DND-41 (cell line): ENCODE results near the gene NOXA1.

Source experiments
- ATAC-seq: fragments of 200-7000 bp; cut with Tn5 transposase; 3 replicates; pipeline ENCODE4 v1.9.1; 2021; ENCODE audit warnings: low read depth; ENCODE audit not compliant: insufficient read depth
- DNase-seq: peaks from one replicate; pipeline ENCODE4 v3.0.0-alpha.2; 2020
- H2AFZ ChIP-seq: 2 replicates; pipeline ENCODE4 v1.6.0; 2012; ENCODE audit warnings: low read depth, low read length
- H3K27ac ChIP-seq: 2 replicates; pipeline ENCODE4 v1.5.1; 2012; ENCODE audit warnings: low read length, inconsistent platforms
- H3K27me3 ChIP-seq: fragments of 200-600 bp; sonication (generic); 2 replicates; pipeline ENCODE4 v1.6.0; 2012; ENCODE audit warnings: low read length, mild to moderate bottlenecking, inconsistent platforms; ENCODE audit not compliant: insufficient read depth, poor library complexity
- H3K36me3 ChIP-seq: 2 replicates; pipeline ENCODE4 v1.5.1; 2012; ENCODE audit warnings: low read length, inconsistent platforms; ENCODE audit not compliant: insufficient read depth
- H3K4me1 ChIP-seq: 2 replicates; pipeline ENCODE4 v1.5.1; 2012; ENCODE audit warnings: mild to moderate bottlenecking, low read length; ENCODE audit not compliant: insufficient read depth
- H3K4me2 ChIP-seq: 2 replicates; pipeline ENCODE4 v1.6.0; 2012; ENCODE audit warnings: mild to moderate bottlenecking, moderate library complexity, low read length, inconsistent platforms; ENCODE audit not compliant: insufficient read depth
- H3K4me3 ChIP-seq, 2 experiments: fragments of 200-600 bp in 1 of 2; shearing (Covaris generic) in 1 of 2; 2 replicates each; pipeline ENCODE4 v1.5.1; 2012 to 2016; ENCODE audit warnings: inconsistent platforms in 2 of 2, low read length in 2 of 2, mild to moderate bottlenecking in 2 of 2, low read depth in 1 of 2, moderate library complexity in 1 of 2
- H3K79me2 ChIP-seq: 2 replicates; pipeline ENCODE4 v1.6.0; 2012; ENCODE audit warnings: low read length, inconsistent platforms; ENCODE audit not compliant: insufficient read depth
- H3K9ac ChIP-seq: 2 replicates; pipeline ENCODE4 v1.6.0; 2012; ENCODE audit warnings: low read depth, mild to moderate bottlenecking, inconsistent platforms, low read length, moderate library complexity
- H3K9me3 ChIP-seq: 2 replicates; pipeline ENCODE4 v1.5.1; 2012; ENCODE audit warnings: low read length, moderate library complexity, mild to moderate bottlenecking, inconsistent platforms; ENCODE audit not compliant: insufficient read depth, severe bottlenecking
- H4K20me1 ChIP-seq: 2 replicates; pipeline ENCODE4 v1.6.0; 2012; ENCODE audit warnings: low read length; ENCODE audit not compliant: insufficient read depth
- EZH2 ChIP-seq: IDR thresholded peaks from 3 replicates; pipeline ENCODE4 v1.6.1; 2012; ENCODE audit warnings: borderline replicate concordance, low read depth, mild to moderate bottlenecking, moderate library complexity, low read length, inconsistent platforms; ENCODE audit not compliant: severe bottlenecking
- TF ChIP-seq, protein P1 (sequence below): IDR thresholded peaks from 2 replicates; pipeline ENCODE4 v1.5.1; 2012; ENCODE audit warnings: borderline replicate concordance, low read length, moderate library complexity, mild to moderate bottlenecking; ENCODE audit not compliant: poor library complexity, severe bottlenecking; ENCODE audit errors: extremely low read depth

NOXA1 gene

DNA sequence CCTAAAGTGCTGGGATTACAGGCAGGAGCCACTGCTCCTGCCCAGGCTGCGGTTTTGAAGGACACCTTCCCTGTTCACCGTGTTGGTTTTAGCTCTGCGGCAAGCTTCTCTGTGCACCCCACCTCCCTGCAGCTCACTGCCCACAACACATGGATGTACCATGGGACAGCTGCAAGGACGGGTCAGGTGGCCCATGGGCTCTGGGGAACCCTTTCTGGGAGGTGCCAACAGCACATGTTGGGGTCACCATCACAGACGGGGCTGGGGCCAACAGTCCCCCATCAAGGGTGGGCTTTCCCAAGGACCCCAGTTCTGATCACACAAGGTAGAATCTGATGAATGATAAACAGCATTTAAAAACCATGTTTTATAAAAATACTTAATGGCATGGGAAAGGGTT is 7.7 kb upstream of the NOXA1 start:
- no peaks in the 10 kb centered on the region for H3K9me3 ChIP-seq
- no peaks in the 10 kb centered on the region for H3K36me3 ChIP-seq
- DNase-seq (no peak), ATAC-seq (no peak)
- H3K27me3 ChIP-seq: no peaks in the 10 kb centered on the region
- no peak overlapping the region for H3K9ac ChIP-seq
- H3K79me2 ChIP-seq: no peaks in the 10 kb centered on the region
- H3K27ac ChIP-seq: no peak overlapping the region
- no peaks in the 10 kb centered on the region for H3K4me1 ChIP-seq
- H3K4me2 ChIP-seq: no peak overlapping the region
- H2AFZ ChIP-seq: no peak overlapping the region
- no peak overlapping the region for H3K4me3 ChIP-seq
- no peak for TF ChIP-seq EZH2
- TF ChIP-seq, protein P1, sequence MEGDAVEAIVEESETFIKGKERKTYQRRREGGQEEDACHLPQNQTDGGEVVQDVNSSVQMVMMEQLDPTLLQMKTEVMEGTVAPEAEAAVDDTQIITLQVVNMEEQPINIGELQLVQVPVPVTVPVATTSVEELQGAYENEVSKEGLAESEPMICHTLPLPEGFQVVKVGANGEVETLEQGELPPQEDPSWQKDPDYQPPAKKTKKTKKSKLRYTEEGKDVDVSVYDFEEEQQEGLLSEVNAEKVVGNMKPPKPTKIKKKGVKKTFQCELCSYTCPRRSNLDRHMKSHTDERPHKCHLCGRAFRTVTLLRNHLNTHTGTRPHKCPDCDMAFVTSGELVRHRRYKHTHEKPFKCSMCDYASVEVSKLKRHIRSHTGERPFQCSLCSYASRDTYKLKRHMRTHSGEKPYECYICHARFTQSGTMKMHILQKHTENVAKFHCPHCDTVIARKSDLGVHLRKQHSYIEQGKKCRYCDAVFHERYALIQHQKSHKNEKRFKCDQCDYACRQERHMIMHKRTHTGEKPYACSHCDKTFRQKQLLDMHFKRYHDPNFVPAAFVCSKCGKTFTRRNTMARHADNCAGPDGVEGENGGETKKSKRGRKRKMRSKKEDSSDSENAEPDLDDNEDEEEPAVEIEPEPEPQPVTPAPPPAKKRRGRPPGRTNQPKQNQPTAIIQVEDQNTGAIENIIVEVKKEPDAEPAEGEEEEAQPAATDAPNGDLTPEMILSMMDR: no peak
- no peaks in the 10 kb centered on the region for H4K20me1 ChIP-seq

GRCh38 chr9:137416006-137416562 is 7.1 kb upstream of the NOXA1 start:
- Histone ChIP-seq H3K4me2 (no peak overlapping the region), H3K4me1 (no peaks in the 10 kb centered on the region), H3K79me2 (no peaks in the 10 kb centered on the region), H2AFZ (no peak overlapping the region), H3K9me3 (no peaks in the 10 kb centered on the region), H3K36me3 (no peaks in the 10 kb centered on the region), H4K20me1 (no peaks in the 10 kb centered on the region), H3K9ac (no peak overlapping the region), H3K27me3 (no peaks in the 10 kb centered on the region), H3K27ac (no peak overlapping the region), H3K4me3 (no peak overlapping the region)
- ATAC-seq: no peak
- no peak for TF ChIP-seq EZH2
- DNase-seq: no peak

- Histone ChIP-seq H2AFZ (no peak overlapping the region), H3K27ac (no peak overlapping the region), H3K4me2 (no peak overlapping the region), H3K4me3 (no peak overlapping the region), H3K79me2 (no peaks in the 10 kb centered on the region), H3K27me3 (no peaks in the 10 kb centered on the region), H3K9me3 (no peaks in the 10 kb centered on the region), H3K36me3 (no peaks in the 10 kb centered on the region), H4K20me1 (no peaks in the 10 kb centered on the region), H3K4me1 (no peaks in the 10 kb centered on the region), H3K9ac (no peak overlapping the region)
- TF ChIP-seq EZH2: no peak
- TF ChIP-seq, protein P1: no peak
- ATAC-seq (no peak), DNase-seq (no peak)
Observed at GRCh38 chr9:137416563-137417151, 6.5 kb upstream of the NOXA1 start.

GRCh38 chr9:137417161-137418021 is 5.8 kb upstream of the NOXA1 start:
- H3K4me2 ChIP-seq: no peak overlapping the region
- H3K4me3 ChIP-seq: no peak overlapping the region
- ATAC-seq (no peak), DNase-seq (no peak)
- no peaks in the 10 kb centered on the region for H3K4me1 ChIP-seq
- no peaks in the 10 kb centered on the region for H4K20me1 ChIP-seq
- no peaks in the 10 kb centered on the region for H3K79me2 ChIP-seq
- no peaks in the 10 kb centered on the region for H3K27me3 ChIP-seq
- H3K36me3 ChIP-seq: no peaks in the 10 kb centered on the region
- no peak overlapping the region for H3K9ac ChIP-seq
- no peaks in the 10 kb centered on the region for H3K9me3 ChIP-seq
- H3K27ac ChIP-seq: no peak overlapping the region
- TF ChIP-seq, protein P1: no peak
- no peak for TF ChIP-seq EZH2
- no peak overlapping the region for H2AFZ ChIP-seq
